Colonic mucosa (tissue), 4 donors: Measurements from ENCODE around the gene NEMF. TPM values are rescaled to one million over a fixed set of nuclear protein-coding genes. Genes with fewer than 3 reads are reported as not detected.
"Not testable (repeated sequence)": the region's sequence is repeated elsewhere in the genome, so short reads cannot be mapped to it uniquely, and the experiment has no call there.

Experiments used
- DNase-seq: peaks from one replicate; pipeline ENCODE4 v3.0.0-alpha.2; 2020
- H3K27ac ChIP-seq: fragments of 200-600 bp; one replicate; pipeline ENCODE4 v1.8.0; 2021
- H3K27me3 ChIP-seq: fragments of 200-600 bp; one replicate; pipeline ENCODE4 v1.8.0; 2021
- H3K36me3 ChIP-seq: fragments of 200-600 bp; one replicate; pipeline ENCODE4 v1.8.0; 2021
- H3K4me1 ChIP-seq: fragments of 200-600 bp; one replicate; pipeline ENCODE4 v1.8.0; 2021; ENCODE audit warnings: mild to moderate bottlenecking
- H3K4me3 ChIP-seq: fragments of 200-600 bp; one replicate; pipeline ENCODE4 v1.8.0; 2021
- H3K9ac ChIP-seq, 2 donors: one replicate each; pipeline ENCODE4 v1.7.0; 2013; ENCODE audit warnings: control low read depth in 2 of 2, low read depth in 2 of 2, low read length in 2 of 2
- H3K9me3 ChIP-seq: fragments of 200-600 bp; one replicate; pipeline ENCODE4 v1.8.0; 2021
- CTCF ChIP-seq: fragments of 200-600 bp; IDR thresholded peaks from one replicate; pipeline ENCODE4 v1.8.0; 2022; ENCODE audit warnings: antibody characterized with exemption, mild to moderate bottlenecking
- intact Hi-C: fragments of 100-400 bp; cut with DNase I; formaldehyde crosslinking; loops from one replicate; pipeline ENCODE4 v1.14.1; 2022
- total RNA-seq, 2 donors: library from RNA; stranded (reverse); fragmentation: NEBNext Ultra II Directional in 1 of 2; extraction: Animal tissue kit (Norgen Biotek cat#: 25700) in 1 of 2; gene quantifications; one replicate each; pipeline ENCODE4 v1.2.1, GENCODE V29; 2021
- donor health status: healthy.
- donor health status: DM: no; HTN: no; CAD: no.
- donor health status: DM: no; HTN: no; CAD: no.

Gene NEMF
- total RNA-seq, 2 donors from 2014 or later = 52.8 to 56.7 TPM

GRCh38 chr14:49896966-49897365 is 44.4 kb upstream of the NEMF start:
- TF ChIP-seq CTCF = no peak
- intact Hi-C loops = loop anchor here (5.0 kb wide), 1 partner anchor 55 kb away; no protein-coding TSS in a partner anchor
- no peaks in the 10 kb centered on the region for H3K4me1 ChIP-seq
- H3K4me3 ChIP-seq = peak overlapping the region; percentile 3
- no peaks in the 10 kb centered on the region for H3K27me3 ChIP-seq
- no peaks in the 10 kb centered on the region for H3K36me3 ChIP-seq
- H3K9ac ChIP-seq = peak overlapping the region in 1 of 2 donors; percentile 4
- no peaks in the 10 kb centered on the region for H3K9me3 ChIP-seq
- H3K27ac ChIP-seq = peak overlapping the region; percentile 100
- peak; percentile 16 for DNase-seq

- H3K9me3 ChIP-seq, H3K27me3 ChIP-seq, DNase-seq, H3K36me3 ChIP-seq, H3K4me1 ChIP-seq: not testable (repeated sequence)
- peak overlapping the region in 1 of 2 donors; percentile 79 for H3K9ac ChIP-seq
- intact Hi-C loops = loop anchor here (5.0 kb wide), 1 partner anchor 56 kb away; no protein-coding TSS in a partner anchor
- H3K4me3 ChIP-seq = peak overlapping the region; percentile 92
- peak overlapping the region; percentile 100 for H3K27ac ChIP-seq
Observed at GRCh38 chr14:49896272-49896671, 43.7 kb upstream of the NEMF start.

GRCh38 chr14:49895480-49895879 is 42.9 kb upstream of the NEMF start:
- no peaks in the 10 kb centered on the region for H3K4me1 ChIP-seq
- no peaks in the 10 kb centered on the region for H3K27me3 ChIP-seq
- H3K9ac ChIP-seq = peak overlapping the region; percentile 32 to 79
- H3K9me3 ChIP-seq = no peaks in the 10 kb centered on the region
- TF ChIP-seq CTCF = no peak
- H3K36me3 ChIP-seq = no peaks in the 10 kb centered on the region
- H3K4me3 ChIP-seq = peak overlapping the region; percentile 92
- intact Hi-C loops = loop anchor here (5.0 kb wide), 1 partner anchor 57 kb away; no protein-coding TSS in a partner anchor
- H3K27ac ChIP-seq = peak overlapping the region; percentile 100
- peak; percentile 8 for DNase-seq

DNA sequence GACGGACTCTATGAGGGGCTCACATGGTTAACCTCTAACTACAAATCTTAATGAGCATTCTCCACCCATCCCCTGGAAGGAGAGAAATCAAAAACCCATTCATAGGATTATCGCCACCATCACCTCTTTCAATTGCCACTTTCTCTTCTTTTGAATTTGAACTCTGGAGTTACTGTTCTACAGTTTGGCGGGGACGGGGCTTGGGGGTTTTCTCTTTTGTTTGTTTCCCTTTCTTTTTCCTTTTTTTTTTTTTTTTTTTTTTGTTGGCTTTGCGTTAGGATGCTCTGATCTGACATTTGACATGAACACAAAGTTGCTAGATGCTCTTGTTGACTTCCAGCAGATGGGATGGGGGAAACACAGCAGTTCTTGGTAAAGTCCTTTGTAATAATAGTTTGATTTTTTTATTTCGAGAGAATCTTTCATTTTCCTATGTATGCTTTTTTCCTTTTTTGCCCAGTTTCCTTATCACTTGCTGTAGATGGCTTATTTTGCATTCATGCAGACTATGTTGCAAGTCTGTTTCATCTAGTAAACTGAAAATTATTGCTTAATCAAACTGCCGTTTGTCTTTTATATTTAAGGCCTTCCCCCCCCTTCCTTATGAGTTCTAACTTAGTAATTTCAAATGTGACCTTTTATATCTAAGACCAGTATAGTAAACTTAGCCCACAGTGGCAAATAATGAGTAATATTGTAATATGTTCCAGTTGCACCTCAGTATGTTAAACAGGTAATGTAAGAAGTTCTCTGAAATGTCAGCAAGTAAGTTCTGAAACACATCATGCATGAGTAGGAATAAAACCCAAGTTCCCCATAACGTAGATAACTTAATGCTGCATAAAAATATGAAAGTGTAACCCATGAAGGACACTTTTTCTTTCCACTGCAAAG is 41.9 kb upstream of the NEMF start:
- not testable (repeated sequence) for H3K9me3 ChIP-seq, H3K27me3 ChIP-seq, DNase-seq, H3K4me1 ChIP-seq, H3K36me3 ChIP-seq
- H3K9ac ChIP-seq = peak overlapping the region; percentile 85 to 100
- intact Hi-C loops = loop anchor here (5.0 kb wide), 1 partner anchor 58 kb away; no protein-coding TSS in a partner anchor
- H3K27ac ChIP-seq = peak overlapping the region; percentile 100
- peak overlapping the region; percentile 92 for H3K4me3 ChIP-seq

DNA sequence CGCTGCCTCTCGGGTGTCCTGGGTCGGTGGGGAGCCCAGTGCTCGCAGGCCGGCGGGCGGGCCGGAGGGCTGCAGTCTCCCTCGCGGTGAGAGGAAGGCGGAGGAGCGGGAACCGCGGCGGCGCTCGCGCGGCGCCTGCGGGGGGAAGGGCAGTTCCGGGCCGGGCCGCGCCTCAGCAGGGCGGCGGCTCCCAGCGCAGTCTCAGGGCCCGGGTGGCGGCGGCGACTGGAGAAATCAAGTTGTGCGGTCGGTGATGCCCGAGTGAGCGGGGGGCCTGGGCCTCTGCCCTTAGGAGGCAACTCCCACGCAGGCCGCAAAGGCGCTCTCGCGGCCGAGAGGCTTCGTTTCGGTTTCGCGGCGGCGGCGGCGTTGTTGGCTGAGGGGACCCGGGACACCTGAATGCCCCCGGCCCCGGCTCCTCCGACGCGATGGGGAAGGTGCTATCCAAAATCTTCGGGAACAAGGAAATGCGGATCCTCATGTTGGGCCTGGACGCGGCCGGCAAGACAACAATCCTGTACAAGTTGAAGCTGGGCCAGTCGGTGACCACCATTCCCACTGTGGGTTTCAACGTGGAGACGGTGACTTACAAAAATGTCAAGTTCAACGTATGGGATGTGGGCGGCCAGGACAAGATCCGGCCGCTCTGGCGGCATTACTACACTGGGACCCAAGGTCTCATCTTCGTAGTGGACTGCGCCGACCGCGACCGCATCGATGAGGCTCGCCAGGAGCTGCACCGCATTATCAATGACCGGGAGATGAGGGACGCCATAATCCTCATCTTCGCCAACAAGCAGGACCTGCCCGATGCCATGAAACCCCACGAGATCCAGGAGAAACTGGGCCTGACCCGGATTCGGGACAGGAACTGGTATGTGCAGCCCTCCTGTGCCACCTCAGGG is 41.0 kb upstream of the NEMF start:
- DNase-seq = peak; percentile 57
- H3K27me3 ChIP-seq = no peaks in the 10 kb centered on the region
- H3K9ac ChIP-seq = peak overlapping the region; percentile 85 to 100
- H3K4me1 ChIP-seq = peaks cover 3% of the 10 kb centered on the region
- no peak for TF ChIP-seq CTCF
- no peaks in the 10 kb centered on the region for H3K9me3 ChIP-seq
- intact Hi-C loops = loop anchor here (2.0 kb wide), 1 partner anchor 107 kb away; no protein-coding TSS in a partner anchor
- H3K36me3 ChIP-seq = no peaks in the 10 kb centered on the region
- H3K4me3 ChIP-seq = peak overlapping the region; percentile 92
- peak overlapping the region; percentile 100 for H3K27ac ChIP-seq
